GM19238 (cell line): ENCODE data around the gene ARRDC5.
"Not testable (repeated sequence)": the region's sequence is repeated elsewhere in the genome, so short reads cannot be mapped to it uniquely, and the experiment has no call there.

ENCODE experiments used
- DNase-seq: peaks from one replicate; pipeline ENCODE4 v3.0.0; 2011; ENCODE audit warnings: low spot score; ENCODE audit not compliant: insufficient read length

The ARRDC5 gene

DNA sequence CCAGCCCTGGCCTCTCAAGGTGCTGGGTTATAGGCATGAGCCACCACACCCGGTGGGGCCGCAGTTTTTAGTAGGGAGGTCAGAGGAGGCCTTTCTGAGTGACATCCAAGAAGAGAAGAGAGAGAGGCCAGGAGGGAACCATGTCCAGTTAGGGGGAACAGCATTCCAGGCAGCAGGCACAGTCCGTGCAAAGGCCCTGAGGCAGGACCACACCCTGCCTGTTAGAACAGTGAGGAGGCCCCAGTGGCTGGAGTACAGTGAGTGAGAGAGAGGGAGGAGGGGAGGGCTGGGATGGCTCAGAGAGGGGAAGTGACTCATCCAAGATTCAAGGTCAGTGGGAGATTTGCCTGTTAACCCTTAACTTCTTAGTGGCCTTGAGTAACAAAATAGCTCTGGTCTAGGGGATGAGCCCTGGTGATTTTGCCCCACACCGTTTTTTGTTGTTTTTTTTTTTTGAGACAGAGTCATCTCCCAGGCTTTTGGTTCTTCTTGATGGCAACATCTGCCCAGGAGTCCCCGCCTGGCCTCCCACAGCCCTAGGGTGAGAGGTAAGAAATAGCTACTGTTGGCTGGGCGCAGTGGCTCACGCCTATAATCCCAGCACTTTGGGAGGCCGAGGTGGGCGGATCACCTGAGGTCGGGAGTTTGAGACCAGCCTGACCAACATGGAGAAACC lies 32.5 kb downstream of the ARRDC5 start:
- DNase-seq = no peak

DNA sequence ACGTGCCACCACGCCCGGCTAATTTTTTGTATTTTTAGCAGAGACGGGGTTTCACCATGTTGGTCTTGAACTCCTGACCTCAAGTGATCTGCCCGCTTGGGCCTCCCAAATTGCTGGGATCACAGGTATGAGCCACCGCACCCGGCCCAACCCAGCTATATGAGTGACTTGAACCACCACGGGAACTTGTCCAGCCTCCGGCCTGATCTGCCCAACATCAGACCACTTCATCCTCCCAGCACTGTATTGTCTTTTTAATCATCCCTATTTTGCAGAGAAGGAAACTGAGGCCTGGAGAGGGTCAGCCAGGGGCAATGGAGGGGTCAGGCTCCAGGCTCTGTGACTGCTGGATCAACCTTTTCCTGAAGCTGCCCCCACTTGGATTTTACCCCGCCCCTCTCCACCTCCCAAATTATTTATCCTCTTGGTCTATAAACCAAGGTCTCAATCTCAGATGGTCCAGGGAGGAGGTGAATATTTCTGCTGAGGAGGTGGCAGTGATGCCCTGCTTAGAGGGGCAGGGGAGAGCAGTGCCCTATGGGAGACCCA lies 34.3 kb downstream of the ARRDC5 start:
- no peak for DNase-seq

DNA sequence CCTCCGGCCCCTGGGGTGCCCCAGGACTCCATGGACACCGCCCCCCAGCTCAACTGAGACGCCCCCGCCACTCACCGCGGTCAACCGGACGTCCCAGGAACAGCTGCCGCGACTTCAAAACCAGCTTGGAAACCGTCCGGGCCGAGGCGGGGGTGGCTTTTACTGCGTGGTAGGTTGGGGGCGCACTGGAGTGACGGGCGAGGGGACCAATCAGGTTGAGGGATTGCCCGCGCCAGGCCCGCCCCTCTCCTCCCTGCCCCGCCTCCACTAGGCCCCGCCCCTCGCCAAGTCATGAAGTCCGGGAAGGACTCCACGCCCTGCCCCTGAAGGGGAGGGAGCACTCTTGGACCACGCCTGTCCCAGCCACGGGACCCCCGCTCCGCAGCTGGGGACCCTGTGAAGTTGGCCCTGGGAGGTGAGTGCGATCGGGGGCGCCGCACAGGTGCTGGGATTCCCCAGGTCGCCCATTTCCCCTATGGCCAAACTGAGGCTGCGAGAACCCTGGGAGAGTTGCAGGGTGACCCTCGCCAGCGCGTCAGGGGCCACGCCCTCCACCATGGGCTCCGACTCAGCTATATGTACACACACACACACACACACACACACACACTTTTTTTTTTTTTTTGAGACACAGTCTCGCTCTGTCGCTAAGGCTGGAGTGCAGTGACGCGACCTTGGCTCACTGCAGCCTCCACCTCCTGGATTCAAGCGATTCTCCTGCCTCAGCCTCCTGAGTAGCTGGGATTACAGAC lies 35.0 kb downstream of the ARRDC5 start, which contains the start of gene PLIN3:
Gene PLIN3 (minus strand): TSS at position 134 of the 752 bp plus-strand sequence. CDS start 6,273 bp downstream, outside the sequence.
- DNase-seq = peak; percentile 96

DNA sequence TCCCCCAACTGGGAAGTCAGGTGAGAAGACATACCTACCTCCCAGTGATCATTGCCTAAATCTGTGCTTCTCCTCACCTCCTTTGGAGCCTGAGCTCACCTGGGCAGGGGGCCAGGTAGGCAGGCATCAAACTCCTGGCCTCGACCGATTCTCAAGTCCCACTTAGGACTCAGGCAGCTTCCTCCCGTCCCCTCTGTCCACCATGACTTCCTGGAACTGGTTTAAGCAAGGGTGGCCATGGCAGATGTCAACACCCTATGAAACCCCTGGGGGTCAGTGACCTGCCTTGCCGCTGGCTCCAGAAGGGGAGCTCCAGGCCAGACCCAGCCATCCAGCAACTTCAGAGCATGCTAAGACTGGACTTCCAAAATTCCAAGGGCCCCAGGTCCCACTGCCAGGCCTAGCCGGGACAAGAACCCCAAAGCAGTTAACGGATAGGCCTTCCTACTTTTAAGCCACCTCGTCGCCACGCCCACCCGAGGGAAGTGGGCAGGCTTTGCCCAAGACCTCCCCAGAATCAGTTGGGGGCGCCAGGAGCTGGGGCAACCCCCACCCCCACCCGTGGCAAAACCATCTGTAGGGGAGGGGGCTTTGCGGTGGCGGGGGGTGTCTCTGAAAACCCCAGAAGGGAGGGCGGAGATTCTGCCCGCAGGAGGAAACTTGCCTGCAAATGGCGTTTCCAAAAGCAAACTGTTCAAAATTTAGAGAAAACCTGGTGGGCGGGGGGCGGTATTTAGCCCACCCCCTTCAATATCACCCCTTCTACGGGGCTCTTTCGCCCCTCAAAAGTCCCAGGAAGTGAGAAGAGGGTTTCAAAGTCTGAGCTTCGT lies 35.9 kb downstream of the ARRDC5 start:
- DNase-seq = peak; percentile 50

DNA sequence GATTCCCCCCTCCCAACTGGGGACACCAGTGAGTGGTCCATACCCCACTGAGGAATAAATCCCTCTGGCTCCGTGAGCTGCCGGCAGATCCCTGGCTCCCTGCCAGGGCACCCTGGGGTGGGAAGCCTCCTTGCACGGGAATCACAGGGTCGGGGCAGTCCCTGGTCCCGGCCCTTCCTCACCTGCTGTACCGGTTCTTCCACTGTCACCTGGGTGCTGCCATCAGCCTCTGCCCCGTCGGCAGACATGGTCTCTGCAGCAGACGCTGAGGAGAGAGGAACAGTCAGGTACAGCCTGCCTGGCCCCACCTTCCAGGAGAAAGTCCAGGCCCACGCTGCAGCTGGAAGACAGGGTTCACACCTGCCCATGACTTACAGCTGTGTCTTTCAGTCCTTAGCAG lies 41.5 kb downstream of the ARRDC5 start:
- no peak for DNase-seq

DNA sequence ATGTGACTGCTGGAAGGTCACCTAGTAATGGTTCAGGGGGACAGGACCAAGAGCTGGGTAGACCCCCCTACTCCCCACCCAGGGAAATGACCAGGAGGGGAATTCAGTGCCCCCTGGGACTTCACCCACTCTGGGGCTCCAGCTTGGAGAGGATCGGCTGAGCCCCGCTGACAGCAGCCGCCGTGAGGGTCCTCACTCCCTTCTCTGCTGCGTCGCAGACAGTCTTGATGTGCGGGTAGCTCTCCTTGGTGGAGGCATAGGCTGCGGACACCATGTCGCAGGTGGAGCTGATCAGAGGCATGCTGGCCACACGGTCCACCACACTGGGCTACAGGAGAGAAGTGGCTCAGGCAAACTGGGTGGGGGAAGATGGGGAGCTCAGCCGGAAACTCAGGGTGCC lies 43.0 kb downstream of the ARRDC5 start:
- DNase-seq = no peak

DNA sequence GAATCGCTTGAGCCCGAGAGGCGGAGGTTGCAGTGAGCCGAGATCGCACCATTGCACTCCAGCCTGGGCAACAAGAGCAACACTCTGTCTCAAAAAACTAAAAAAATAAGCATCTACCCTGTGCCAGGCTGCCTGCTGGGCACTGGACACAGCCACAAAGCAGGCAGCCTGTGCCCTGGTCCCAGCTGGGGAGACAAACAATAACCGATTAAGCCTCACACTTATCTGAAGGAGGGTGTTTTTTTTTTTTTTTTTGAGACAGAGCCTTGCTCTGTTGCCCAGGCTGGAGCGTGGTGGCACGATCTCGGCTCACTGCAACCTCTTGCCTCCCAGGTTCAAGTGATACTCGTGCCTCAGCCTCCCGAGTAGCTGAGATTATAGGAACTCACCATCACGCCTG lies 46.2 kb downstream of the ARRDC5 start:
- not testable (repeated sequence) for DNase-seq

DNA sequence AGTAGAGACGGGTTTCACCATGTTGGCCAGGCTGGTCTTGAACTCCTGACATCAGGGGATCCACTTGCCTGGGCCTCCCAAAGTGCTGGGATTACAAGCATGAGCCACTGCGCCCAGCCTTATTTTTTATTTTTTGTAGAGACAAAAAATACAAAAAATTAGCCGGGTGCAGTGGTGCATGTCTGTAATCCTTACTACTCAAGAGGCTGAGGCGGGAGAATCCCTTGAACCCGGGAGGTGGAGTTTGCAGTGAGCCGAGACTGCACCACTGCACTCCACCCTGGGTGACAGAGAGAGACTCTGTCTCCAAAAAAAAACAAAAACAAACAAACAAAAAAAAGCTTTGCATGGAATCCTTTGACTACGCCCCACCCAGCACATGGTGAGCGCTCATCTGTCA lies 49.2 kb downstream of the ARRDC5 start:
- not testable (repeated sequence) for DNase-seq

DNA sequence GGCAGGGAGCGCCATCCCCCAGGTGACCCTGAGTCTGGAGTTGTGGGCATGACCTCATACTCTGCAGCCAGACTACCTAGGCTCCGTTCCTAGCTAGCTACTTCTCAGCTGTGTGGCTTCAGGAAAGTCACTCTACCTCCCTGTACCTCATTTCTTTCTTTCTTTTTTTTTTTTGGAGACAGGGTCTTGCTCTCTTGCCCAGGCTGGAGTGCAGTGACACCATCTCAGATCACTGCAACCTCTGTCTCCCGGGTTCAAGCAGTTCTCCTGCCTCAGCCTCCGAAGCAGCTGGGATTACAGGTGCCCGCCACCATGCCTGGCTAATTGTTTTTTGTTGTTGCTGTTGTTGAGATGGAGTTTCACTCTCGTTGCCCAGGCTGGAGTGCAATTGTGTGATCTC lies 50.2 kb downstream of the ARRDC5 start:
- DNase-seq = no peak

DNA sequence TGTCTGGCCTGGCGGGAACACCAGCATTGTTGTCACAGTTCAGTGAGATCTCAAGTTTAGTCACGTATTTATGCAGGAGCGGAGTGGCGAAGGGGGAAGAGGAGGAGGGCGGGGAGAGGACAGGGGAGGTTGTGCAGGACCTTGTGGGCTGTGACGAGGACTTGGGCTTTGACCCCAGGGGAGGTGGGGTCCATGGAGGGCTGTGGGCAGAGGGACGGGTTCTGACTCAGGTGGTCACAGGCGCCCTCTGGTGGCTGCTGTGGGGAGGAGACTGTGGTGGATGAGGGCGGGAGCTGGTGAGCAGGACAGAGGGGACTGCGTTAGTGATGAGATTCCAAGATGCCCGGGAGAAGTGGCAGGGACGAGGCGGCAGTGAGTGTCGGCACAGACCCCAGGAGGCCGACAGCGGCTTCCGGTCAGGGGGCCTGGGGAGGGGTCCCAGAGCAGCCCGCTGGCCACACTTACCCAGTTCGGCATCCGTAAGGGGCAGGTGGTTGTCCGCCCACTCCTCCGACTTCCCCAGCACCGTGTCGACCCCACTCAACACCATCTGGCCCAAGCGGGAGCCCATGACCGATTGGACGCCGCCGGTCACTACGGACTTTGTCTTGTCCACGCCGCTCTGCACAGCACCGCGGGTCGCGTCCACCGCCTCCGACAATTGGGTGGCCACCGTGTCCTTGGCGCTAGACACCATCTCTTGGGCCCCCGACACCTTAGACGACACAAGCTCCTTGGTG lies 51.0 kb downstream of the ARRDC5 start:
- DNase-seq = peak; percentile 77

DNA sequence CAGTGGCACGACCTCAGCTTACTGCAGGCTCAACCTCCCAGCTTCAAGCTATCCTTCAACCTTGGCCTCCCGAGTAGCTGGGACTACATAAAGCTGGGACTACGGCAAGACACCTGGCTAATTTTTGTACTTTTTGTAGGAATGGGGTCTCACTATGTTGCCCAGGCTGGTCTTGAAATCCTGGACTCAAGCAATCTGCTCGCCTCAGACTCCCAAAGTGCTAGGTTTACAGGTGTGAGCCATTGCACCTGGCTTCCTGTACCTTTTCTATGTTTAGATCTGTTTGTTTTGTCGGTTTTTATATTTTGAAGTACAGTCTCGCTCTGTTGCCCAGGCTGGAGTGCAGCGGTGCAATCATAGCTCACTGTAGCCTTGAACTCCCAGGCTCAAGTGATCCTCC lies 53.7 kb downstream of the ARRDC5 start:
- no peak for DNase-seq

DNA sequence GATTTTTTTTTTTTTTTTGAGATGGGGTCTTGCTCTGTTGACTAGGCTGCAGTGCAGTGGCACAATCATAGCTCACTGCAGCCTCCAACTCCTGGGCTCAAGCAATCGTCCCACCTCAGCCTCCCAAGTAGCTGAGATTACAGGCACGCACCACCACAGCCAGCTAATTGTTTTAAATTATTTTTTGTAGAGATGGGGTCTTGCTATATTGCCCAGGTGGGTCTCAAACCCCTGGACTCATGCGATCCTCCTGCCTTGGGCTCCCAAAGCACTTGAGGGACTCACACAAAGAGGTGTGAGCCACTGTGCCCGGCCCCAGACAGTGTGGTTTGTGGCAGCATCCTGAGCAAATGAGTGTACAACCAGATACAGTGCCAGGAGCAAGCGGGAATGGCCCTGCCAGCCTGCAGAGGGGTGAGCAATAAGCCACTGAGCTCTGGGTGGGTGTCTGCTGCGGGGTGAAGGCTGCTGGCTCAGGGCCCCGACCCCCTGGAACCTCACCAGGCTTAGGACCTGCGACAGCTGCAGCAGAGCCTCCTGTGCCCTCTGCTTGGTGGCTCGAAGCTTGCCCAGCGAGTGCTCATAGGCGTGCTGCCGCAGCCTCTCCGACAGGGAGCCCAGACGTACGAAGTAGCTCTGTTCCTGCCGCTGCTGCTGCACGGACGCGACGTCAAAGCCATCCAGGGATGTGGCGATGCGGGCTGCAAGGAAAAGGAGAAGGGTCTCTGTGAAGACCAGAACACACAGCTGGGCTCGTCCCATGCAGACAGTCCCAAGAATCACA lies 55.3 kb downstream of the ARRDC5 start:
- no peak for DNase-seq

DNA sequence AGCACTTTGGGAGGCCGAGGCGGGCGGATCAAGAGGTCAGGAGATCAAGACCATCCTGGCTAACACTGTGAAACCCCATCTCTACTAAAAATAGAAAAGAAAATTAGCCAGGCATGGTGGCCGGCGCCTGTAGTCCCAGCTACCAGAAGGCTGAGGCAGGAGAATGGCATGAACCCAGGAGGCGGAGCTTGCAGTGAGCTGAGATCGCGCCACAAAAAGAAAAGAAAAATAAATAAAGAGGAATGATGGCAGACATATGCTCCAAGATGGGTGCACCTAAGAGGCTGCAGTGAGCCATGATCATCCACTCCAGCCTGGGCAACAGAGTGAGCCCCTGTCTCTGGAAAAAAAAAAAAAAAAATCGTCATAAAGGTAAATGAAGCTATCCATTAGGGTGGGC lies 56.7 kb downstream of the ARRDC5 start:
- not testable (repeated sequence) for DNase-seq

DNA sequence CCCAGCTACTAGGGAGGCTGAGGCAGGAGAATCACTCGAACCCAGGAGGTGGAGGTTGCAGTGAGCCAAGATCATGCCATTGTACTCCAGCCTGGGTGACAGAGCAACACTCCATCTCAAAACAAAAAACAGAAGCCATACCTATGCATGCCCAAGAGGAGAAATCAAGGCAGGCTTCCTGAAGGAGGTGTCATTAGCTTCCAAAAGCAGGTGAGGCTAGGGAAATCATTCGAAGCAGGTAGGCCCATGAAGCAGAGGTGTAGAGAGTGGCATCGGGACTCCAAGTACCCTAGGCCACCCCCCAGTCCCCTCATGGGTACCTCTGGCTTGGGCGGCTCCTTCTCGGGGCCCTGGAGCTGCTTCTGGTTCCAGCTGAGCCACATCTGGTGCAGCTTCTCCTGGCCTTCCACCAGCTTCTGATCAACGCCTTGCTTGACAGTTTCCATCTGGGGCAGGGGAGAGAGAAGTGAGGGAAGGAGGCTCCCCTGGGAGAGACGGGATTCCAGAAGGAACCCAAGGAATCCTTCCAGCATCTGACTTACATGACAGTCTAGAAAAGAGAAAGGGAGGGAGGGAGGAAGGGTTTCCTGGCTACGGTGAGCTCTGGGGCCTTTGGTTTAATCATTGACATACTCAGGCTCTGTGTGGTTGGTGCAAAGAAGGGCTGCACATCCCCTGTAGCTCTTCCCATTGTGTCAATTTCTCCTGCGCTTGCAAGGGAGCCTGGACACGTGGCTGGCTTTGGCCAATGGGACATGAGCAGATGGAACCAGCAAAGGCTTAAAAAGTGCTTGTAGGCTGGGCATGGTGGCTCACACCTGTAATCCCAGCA lies 58.1 kb downstream of the ARRDC5 start:
- DNase-seq = no peak

DNA sequence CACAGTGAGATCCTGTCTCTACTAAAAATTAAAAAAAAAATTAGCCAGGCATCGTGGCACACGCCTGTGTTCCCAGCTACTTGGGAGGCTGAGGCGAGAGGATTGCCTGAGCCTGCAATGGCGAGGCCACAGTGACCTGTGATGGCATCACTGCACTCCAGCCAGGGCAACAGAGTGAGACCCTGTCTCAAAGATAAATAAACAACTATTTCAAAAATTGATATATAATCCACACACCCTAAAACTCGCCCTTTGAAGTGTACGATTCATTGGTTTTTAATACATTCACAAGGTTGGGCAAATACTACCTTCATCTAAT lies 59.1 kb downstream of the ARRDC5 start:
- no peak for DNase-seq
